Liver (tissue), 9 donors: ENCODE results near the gene ZNF20. TPM values are rescaled to one million over a fixed set of nuclear protein-coding genes. Genes with fewer than 3 reads are reported as not detected.

Source experiments
- DNase-seq: peaks from one replicate; pipeline ENCODE4 v3.0.0-alpha.2; 2017; ENCODE audit warnings: low spot score
- H3K27ac ChIP-seq, 2 donors: one replicate each; pipeline ENCODE4 v1.7.0; 2013; ENCODE audit warnings: inconsistent platforms in 2 of 2, low read length in 2 of 2, control low read depth in 1 of 2, low read depth in 1 of 2, mild to moderate bottlenecking in 1 of 2
- H3K27me3 ChIP-seq, 4 donors: one replicate each; pipeline versions ENCODE4 v1.6.1 to v1.7.0; 2013; ENCODE audit warnings: low read length in 3 of 4, inconsistent platforms in 1 of 4, mild to moderate bottlenecking in 1 of 4, moderate library complexity in 1 of 4; ENCODE audit not compliant: control insufficient read depth in 4 of 4, insufficient read depth in 4 of 4
- H3K36me3 ChIP-seq, 4 donors: one replicate each; pipeline versions ENCODE4 v1.6.1 to v1.7.0; 2013; ENCODE audit warnings: low read length in 3 of 4, mild to moderate bottlenecking in 3 of 4, low read depth in 1 of 4, moderate library complexity in 1 of 4; ENCODE audit not compliant: control insufficient read depth in 4 of 4, insufficient read depth in 3 of 4
- H3K4me1 ChIP-seq, 4 donors: one replicate each; pipeline versions ENCODE4 v1.6.1 to v1.7.0; 2013; ENCODE audit warnings: low read length in 3 of 4, mild to moderate bottlenecking in 3 of 4, moderate library complexity in 1 of 4; ENCODE audit not compliant: control insufficient read depth in 4 of 4, insufficient read depth in 4 of 4
- H3K4me3 ChIP-seq, 3 donors: one replicate each; pipeline versions ENCODE4 v1.6.1 to v1.7.0; 2013; ENCODE audit warnings: low read length in 3 of 3, control low read depth in 1 of 3, low read depth in 1 of 3, mild to moderate bottlenecking in 1 of 3
- H3K9ac ChIP-seq, 2 donors: one replicate each; pipeline ENCODE4 v1.7.0; 2013; ENCODE audit warnings: low read length in 2 of 2, mild to moderate bottlenecking in 2 of 2, moderate library complexity in 2 of 2, control low read depth in 1 of 2, low read depth in 1 of 2
- H3K9me3 ChIP-seq, 4 donors: one replicate each; pipeline versions ENCODE4 v1.6.1 to v1.7.0; 2013; ENCODE audit warnings: low read length in 3 of 4; ENCODE audit not compliant: control insufficient read depth in 4 of 4
- EGR1 ChIP-seq, 2 donors: IDR thresholded peaks; 2 replicates each; pipeline ENCODE4 v1.6.1; 2016 to 2018; ENCODE audit warnings: antibody characterized with exemption in 2 of 2, low read depth in 2 of 2
- FOXA1 ChIP-seq: IDR thresholded peaks from 2 replicates; pipeline ENCODE4 v1.6.1; 2016; ENCODE audit warnings: antibody characterized with exemption
- FOXA2 ChIP-seq: IDR thresholded peaks from 2 replicates; pipeline ENCODE4 v1.6.1; 2016; ENCODE audit warnings: antibody characterized with exemption
- GABPA ChIP-seq, 2 donors: IDR thresholded peaks in 1 of 2; conservative IDR thresholded peaks in 1 of 2; 2 replicates each; pipeline ENCODE4 v1.6.1; 2016; ENCODE audit warnings: antibody characterized with exemption in 2 of 2, mild to moderate bottlenecking in 1 of 2, moderate library complexity in 1 of 2
- HNF4A ChIP-seq, 2 donors: conservative IDR thresholded peaks; 2 replicates each; pipeline ENCODE4 v1.6.1; 2016; ENCODE audit warnings: antibody characterized with exemption in 2 of 2, mild to moderate bottlenecking in 2 of 2
- HNF4G ChIP-seq: IDR thresholded peaks from 2 replicates; pipeline ENCODE4 v1.6.1; 2016; ENCODE audit warnings: antibody characterized with exemption
- JUND ChIP-seq, 2 donors: IDR thresholded peaks; 2 replicates each; pipeline ENCODE4 v1.6.1; 2016; ENCODE audit warnings: antibody characterized with exemption in 2 of 2
- NR2F2 ChIP-seq: IDR thresholded peaks from 2 replicates; pipeline ENCODE4 v1.6.1; 2016; ENCODE audit warnings: antibody characterized with exemption
- RAD21 ChIP-seq, 2 donors: IDR thresholded peaks; 2 replicates each; pipeline ENCODE4 v1.6.1; 2016; ENCODE audit warnings: antibody characterized with exemption in 2 of 2, mild to moderate bottlenecking in 2 of 2
- RXRA ChIP-seq, 2 donors: IDR thresholded peaks; 2 replicates each; pipeline ENCODE4 v1.6.1; 2017 to 2018; ENCODE audit warnings: antibody characterized with exemption in 2 of 2, mild to moderate bottlenecking in 1 of 2
- SP1 ChIP-seq: IDR thresholded peaks from 2 replicates; pipeline ENCODE4 v1.6.1; 2018; ENCODE audit warnings: antibody characterized with exemption, mild to moderate bottlenecking
- TAF1 ChIP-seq: conservative IDR thresholded peaks from 2 replicates; pipeline ENCODE4 v1.6.1; 2016; ENCODE audit warnings: antibody characterized with exemption, mild to moderate bottlenecking
- YY1 ChIP-seq: IDR thresholded peaks from 2 replicates; pipeline ENCODE4 v1.6.1; 2016; ENCODE audit warnings: antibody characterized with exemption, mild to moderate bottlenecking
- WGBS: extraction: QIAGEN DNeasy Blood & Tissue Kit; methylation state at CpG from one replicate; pipeline ENCODE4 v1.1.7; 2013; 5-methylcytosine and 5-hydroxymethylcytosine counted together
- polyA plus RNA-seq, 2 donors: library from polyadenylated mRNA; stranded (reverse) in 1 of 2; unstranded in 1 of 2; fragments of 200-250 nt in 1 of 2; fragments of >200 nt in 1 of 2; fragmentation: Nextera tagmentation in 1 of 2; extraction: Ambion mirVana in 1 of 2; gene quantifications; one replicate each; pipeline versions ENCODE4 v1.2.1 to v1.2.3, GENCODE V29; 2013 to 2015
- total RNA-seq, 2 donors: library from RNA; depleted of rRNA; stranded (reverse); fragments of >200 nt; gene quantifications; one replicate each; pipeline ENCODE4 v1.2.3, GENCODE V29; 2014
- TF ChIP-seq, protein P1 (sequence below): IDR thresholded peaks from 2 replicates; pipeline ENCODE4 v1.6.1; 2016; ENCODE audit warnings: antibody characterized with exemption
- TF ChIP-seq, protein P2 (sequence below): IDR thresholded peaks from 2 replicates; pipeline ENCODE4 v1.6.1; 2016; ENCODE audit warnings: antibody characterized with exemption
- TF ChIP-seq, protein P3 (sequence below): fragments of 150-350 bp; IDR thresholded peaks from 2 replicates; pipeline ENCODE4 v1.5.1; 2017; ENCODE audit warnings: improper control_type of control experiment, low read depth, low read length; ENCODE audit not compliant: missing input control
- TF ChIP-seq, protein P4 (sequence below): IDR thresholded peaks from 2 replicates; pipeline ENCODE4 v1.6.1; 2016; ENCODE audit warnings: antibody characterized with exemption, mild to moderate bottlenecking
- TF ChIP-seq, protein P5 (sequence below): IDR thresholded peaks from 2 replicates; pipeline ENCODE4 v1.6.1; 2016; ENCODE audit warnings: antibody characterized with exemption
- donor health status: healthy.
- donor health status: healthy.
- donor health status: healthy.
- donor health status: healthy.
- donor health status: healthy.

ZNF20 gene
- total and polyA plus RNA-seq, 4 donors: 0.13 to 1.8 (median 1.1) TPM

DNA sequence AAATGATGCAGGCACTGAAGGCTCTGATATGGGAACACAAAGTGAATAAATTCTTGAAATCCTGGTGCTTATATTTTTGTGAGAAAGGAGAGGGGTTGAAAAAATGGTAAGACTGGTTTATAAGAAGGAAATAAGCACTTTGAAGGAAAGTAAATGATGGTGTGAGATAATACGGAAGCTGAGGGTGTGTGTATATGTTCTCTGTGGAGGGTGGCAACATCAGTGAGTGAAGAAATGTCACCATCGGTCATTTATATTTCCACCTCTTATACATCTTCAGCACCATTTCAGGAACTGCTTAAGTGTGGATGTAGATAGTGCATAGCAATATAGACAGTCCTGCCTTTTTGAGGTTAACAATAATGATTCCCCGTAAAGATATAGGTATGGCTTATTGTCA is 40.2 kb upstream of the ZNF20 start:
- DNase-seq: no peak
- Histone ChIP-seq H3K27me3 (no peaks in the 10 kb centered on the region), H3K36me3 (peaks cover 0 to 28% (median 16%) of the 10 kb centered on the region in 4 donors), H3K9ac (no peak overlapping the region), H3K4me1 (no peaks in the 10 kb centered on the region), H3K27ac (no peak overlapping the region), H3K4me3 (peak overlapping the region in 2 of 3 donors; percentile 15 to 47), H3K9me3 (peaks cover 26 to 55% (median 38%) of the 10 kb centered on the region in 4 donors)
- TF ChIP-seq FOXA1 (no peak), NR2F2 (no peak), RAD21 (IDR thresholded peaks at IDR 0.05) (no peak), EGR1 (IDR thresholded peaks at IDR 0.05; ENCODE audit: low read depth in 2 of 2) (no peak), HNF4A (conservative IDR thresholded peaks at IDR 0.05) (no peak), GABPA (IDR thresholded peaks at IDR 0.05 in 1 of 2, conservative IDR thresholded peaks at IDR 0.05 in 1 of 2) (no peak), JUND (IDR thresholded peaks at IDR 0.05) (no peak), TAF1 (no peak), YY1 (no peak), FOXA2 (no peak), RXRA (IDR thresholded peaks at IDR 0.05) (no peak), SP1 (no peak), HNF4G (no peak)
- TF ChIP-seq, protein P1, sequence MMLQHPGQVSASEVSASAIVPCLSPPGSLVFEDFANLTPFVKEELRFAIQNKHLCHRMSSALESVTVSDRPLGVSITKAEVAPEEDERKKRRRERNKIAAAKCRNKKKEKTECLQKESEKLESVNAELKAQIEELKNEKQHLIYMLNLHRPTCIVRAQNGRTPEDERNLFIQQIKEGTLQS: no peak
- TF ChIP-seq, protein P2, sequence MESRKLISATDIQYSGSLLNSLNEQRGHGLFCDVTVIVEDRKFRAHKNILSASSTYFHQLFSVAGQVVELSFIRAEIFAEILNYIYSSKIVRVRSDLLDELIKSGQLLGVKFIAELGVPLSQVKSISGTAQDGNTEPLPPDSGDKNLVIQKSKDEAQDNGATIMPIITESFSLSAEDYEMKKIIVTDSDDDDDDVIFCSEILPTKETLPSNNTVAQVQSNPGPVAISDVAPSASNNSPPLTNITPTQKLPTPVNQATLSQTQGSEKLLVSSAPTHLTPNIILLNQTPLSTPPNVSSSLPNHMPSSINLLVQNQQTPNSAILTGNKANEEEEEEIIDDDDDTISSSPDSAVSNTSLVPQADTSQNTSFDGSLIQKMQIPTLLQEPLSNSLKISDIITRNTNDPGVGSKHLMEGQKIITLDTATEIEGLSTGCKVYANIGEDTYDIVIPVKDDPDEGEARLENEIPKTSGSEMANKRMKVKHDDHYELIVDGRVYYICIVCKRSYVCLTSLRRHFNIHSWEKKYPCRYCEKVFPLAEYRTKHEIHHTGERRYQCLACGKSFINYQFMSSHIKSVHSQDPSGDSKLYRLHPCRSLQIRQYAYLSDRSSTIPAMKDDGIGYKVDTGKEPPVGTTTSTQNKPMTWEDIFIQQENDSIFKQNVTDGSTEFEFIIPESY: no peak
- TF ChIP-seq, protein P3, sequence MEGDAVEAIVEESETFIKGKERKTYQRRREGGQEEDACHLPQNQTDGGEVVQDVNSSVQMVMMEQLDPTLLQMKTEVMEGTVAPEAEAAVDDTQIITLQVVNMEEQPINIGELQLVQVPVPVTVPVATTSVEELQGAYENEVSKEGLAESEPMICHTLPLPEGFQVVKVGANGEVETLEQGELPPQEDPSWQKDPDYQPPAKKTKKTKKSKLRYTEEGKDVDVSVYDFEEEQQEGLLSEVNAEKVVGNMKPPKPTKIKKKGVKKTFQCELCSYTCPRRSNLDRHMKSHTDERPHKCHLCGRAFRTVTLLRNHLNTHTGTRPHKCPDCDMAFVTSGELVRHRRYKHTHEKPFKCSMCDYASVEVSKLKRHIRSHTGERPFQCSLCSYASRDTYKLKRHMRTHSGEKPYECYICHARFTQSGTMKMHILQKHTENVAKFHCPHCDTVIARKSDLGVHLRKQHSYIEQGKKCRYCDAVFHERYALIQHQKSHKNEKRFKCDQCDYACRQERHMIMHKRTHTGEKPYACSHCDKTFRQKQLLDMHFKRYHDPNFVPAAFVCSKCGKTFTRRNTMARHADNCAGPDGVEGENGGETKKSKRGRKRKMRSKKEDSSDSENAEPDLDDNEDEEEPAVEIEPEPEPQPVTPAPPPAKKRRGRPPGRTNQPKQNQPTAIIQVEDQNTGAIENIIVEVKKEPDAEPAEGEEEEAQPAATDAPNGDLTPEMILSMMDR: no peak
- TF ChIP-seq, protein P4, sequence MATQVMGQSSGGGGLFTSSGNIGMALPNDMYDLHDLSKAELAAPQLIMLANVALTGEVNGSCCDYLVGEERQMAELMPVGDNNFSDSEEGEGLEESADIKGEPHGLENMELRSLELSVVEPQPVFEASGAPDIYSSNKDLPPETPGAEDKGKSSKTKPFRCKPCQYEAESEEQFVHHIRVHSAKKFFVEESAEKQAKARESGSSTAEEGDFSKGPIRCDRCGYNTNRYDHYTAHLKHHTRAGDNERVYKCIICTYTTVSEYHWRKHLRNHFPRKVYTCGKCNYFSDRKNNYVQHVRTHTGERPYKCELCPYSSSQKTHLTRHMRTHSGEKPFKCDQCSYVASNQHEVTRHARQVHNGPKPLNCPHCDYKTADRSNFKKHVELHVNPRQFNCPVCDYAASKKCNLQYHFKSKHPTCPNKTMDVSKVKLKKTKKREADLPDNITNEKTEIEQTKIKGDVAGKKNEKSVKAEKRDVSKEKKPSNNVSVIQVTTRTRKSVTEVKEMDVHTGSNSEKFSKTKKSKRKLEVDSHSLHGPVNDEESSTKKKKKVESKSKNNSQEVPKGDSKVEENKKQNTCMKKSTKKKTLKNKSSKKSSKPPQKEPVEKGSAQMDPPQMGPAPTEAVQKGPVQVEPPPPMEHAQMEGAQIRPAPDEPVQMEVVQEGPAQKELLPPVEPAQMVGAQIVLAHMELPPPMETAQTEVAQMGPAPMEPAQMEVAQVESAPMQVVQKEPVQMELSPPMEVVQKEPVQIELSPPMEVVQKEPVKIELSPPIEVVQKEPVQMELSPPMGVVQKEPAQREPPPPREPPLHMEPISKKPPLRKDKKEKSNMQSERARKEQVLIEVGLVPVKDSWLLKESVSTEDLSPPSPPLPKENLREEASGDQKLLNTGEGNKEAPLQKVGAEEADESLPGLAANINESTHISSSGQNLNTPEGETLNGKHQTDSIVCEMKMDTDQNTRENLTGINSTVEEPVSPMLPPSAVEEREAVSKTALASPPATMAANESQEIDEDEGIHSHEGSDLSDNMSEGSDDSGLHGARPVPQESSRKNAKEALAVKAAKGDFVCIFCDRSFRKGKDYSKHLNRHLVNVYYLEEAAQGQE: no peak
- TF ChIP-seq, protein P5, sequence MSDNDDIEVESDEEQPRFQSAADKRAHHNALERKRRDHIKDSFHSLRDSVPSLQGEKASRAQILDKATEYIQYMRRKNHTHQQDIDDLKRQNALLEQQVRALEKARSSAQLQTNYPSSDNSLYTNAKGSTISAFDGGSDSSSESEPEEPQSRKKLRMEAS: no peak
- WGBS: 95% methylated on average over 3 of the region's 3 CpGs
